ENCODE measurements around the gene ACBD7. TPM values are rescaled to one million over a fixed set of nuclear protein-coding genes. Genes with fewer than 3 reads are reported as not detected.

ACBD7 gene
- total RNA-seq, 1 experiment from 2014 or later = 1.8 TPM

GRCh38 chr10:15084502-15084922 lies 4.1 kb downstream of the ACBD7 start:
- intact Hi-C loops (cut with micrococcal nuclease; ENCODE audit: unreplicated experiment) (no loop called here), in situ Hi-C loops (cut with HindIII; ENCODE audit: low pct_unique_long_range_greater_than_20kb, low sequenced_read_pairs) (no loop called here)
- TF ChIP-seq TCF7L2 (IDR thresholded peaks at IDR 0.05; ENCODE audit: low read depth, low read length) (no peak), REST (IDR thresholded peaks at IDR 0.05; ENCODE audit: insufficient read depth in 1 of 2, low read depth in 2 of 2, low read length in 1 of 2) (no peak)
- Histone ChIP-seq H3K9me3 (ENCODE audit: control insufficient read depth, insufficient read depth, low read depth, low read length) (no peaks in the 10 kb centered on the region), H3K4me3 (ENCODE audit: low read depth in 2 of 2, low read length in 2 of 2) (peak overlapping the region; percentile 41 to 55), H3K4me1 (ENCODE audit: control insufficient read depth, insufficient read depth, low read length) (peaks cover 4% of the 10 kb centered on the region; the same call in 1 of the 2 replicates), H3K27ac (ENCODE audit: low read length) (peak overlapping the region; percentile 71), H3K36me3 (ENCODE audit: control insufficient read depth, insufficient read depth, low read length) (no peaks in the 10 kb centered on the region), H3K27me3 (ENCODE audit: control insufficient read depth, insufficient read depth, low read length) (no peaks in the 10 kb centered on the region)
- DNase-seq (ENCODE audit: low read depth, low spot score) (no peak), ATAC-seq (peak; percentile 70)
- ChIA-PET CTCF (no interaction called here), POLR2A (no interaction called here)
- BruUV-seq (replicated peaks) = no TSS peak

GRCh38 chr10:15083674-15084501 lies 4.7 kb downstream of the ACBD7 start:
- Histone ChIP-seq H3K4me3 (ENCODE audit: low read depth in 2 of 2, low read length in 2 of 2) (peak overlapping the region; percentile 41 to 55), H3K27me3 (ENCODE audit: control insufficient read depth, insufficient read depth, low read length) (no peaks in the 10 kb centered on the region), H3K4me1 (ENCODE audit: control insufficient read depth, insufficient read depth, low read length) (peaks cover 4% of the 10 kb centered on the region; the same call in 1 of the 2 replicates), H3K9me3 (ENCODE audit: control insufficient read depth, insufficient read depth, low read depth, low read length) (no peaks in the 10 kb centered on the region), H3K36me3 (ENCODE audit: control insufficient read depth, insufficient read depth, low read length) (no peaks in the 10 kb centered on the region), H3K27ac (ENCODE audit: low read length) (peak overlapping the region; percentile 71)
- TF ChIP-seq CTCF (IDR thresholded peaks at IDR 0.05) (no peak), REST (IDR thresholded peaks at IDR 0.05; ENCODE audit: insufficient read depth in 1 of 2, low read depth in 2 of 2, low read length in 1 of 2) (no peak)
- ATAC-seq = peak; percentile 14; the same call in 1 of the 2 replicates
- no peak for DNase-seq (ENCODE audit: low read depth, low spot score)
- ChIA-PET POLR2A (no interaction called here), CTCF (interaction anchor here (0.5 kb wide), 1 partner anchor 18 kb away, joined by 6 read pairs; no protein-coding TSS in a partner anchor)
- BruUV-seq (replicated peaks) = no TSS peak
- in situ Hi-C loops (cut with HindIII; ENCODE audit: low pct_unique_long_range_greater_than_20kb, low sequenced_read_pairs) (no loop called here), intact Hi-C loops (cut with micrococcal nuclease; ENCODE audit: unreplicated experiment) (no loop called here)

Data from Panc1 (cell line).